GM12878 (cell line): ENCODE results near the gene CFAP57. TPM values are rescaled to one million over a fixed set of nuclear protein-coding genes. Genes with fewer than 3 reads are reported as not detected.
A peak's percentile ranks its signal among the peaks of the same experiment; 100 is the strongest.

Source experiments
- ATAC-seq: fragments of 200-7000 bp; cut with Tn5 transposase; 3 replicates; pipeline ENCODE4 v1.9.1; 2020; ENCODE audit warnings: mild to moderate bottlenecking, moderate library complexity
- BruUV-seq: library from RNA; stranded (reverse); fragments of 400-500 nt; replicated peaks from 2 replicates; lab custom pipeline; 2021; lab: Mats Ljungman, UMichigan
- CTCF ChIA-PET: fragments of 300-600 bp; sonication (Branson Sonifier 250); formaldehyde crosslinking; extraction: SDS; loops from one replicate; lab custom pipeline; 2021; ENCODE audit warnings: inconsistent platforms; lab: Yijun Ruan, JAX
- POLR2A ChIA-PET: fragments of 350-600 bp; formaldehyde crosslinking; extraction: SDS; loops from one replicate; lab custom pipeline; 2021; ENCODE audit warnings: inconsistent platforms; lab: Charles Lee
- RAD21 ChIA-PET: fragments of 300-600 bp; sonication (Branson Sonifier 250); formaldehyde crosslinking; loops from one replicate; lab custom pipeline; 2023; ENCODE audit warnings: antibody characterized with exemption; ENCODE audit not compliant: unreplicated experiment; lab: Charles Lee
- SMC1A ChIA-PET: fragments of 300-600 bp; sonication (Branson Sonifier 250); formaldehyde crosslinking; loops from one replicate; lab custom pipeline; 2023; ENCODE audit not compliant: unreplicated experiment, uncharacterized antibody; lab: Charles Lee
- DNase-seq: peaks from one replicate; pipeline ENCODE4 v3.0.0-alpha.2; 2011; ENCODE audit warnings: low read depth, low spot score
- FAIRE-seq: peaks from 3 replicates; lab custom pipeline; 2011; peaks lifted over from hg19 to GRCh38; lab: Jason Lieb, UNC
- H2AFZ ChIP-seq: 2 replicates; pipeline ENCODE4 v1.6.0; 2011; ENCODE audit warnings: low read depth, low read length, control low read depth; ENCODE audit not compliant: control insufficient read depth
- H3K27ac ChIP-seq: 2 replicates; pipeline ENCODE4 v1.5.1; 2011; ENCODE audit warnings: control low read depth; ENCODE audit not compliant: control insufficient read depth, insufficient read depth
- H3K27me3 ChIP-seq, 2 experiments: replicated peaks in 1 of 2; 2 replicates each; pipeline versions ENCODE4 v1.6.0 to v1.6.1; 2011; ENCODE audit warnings: low read length in 1 of 2; ENCODE audit not compliant: control insufficient read depth in 2 of 2, insufficient read depth in 2 of 2
- H3K36me3 ChIP-seq, 2 experiments: 2 replicates each; pipeline ENCODE4 v1.5.1; 2011; ENCODE audit warnings: low read length in 1 of 2; ENCODE audit not compliant: control insufficient read depth in 2 of 2, insufficient read depth in 2 of 2
- H3K4me1 ChIP-seq: 2 replicates; pipeline ENCODE4 v1.6.1; 2011; ENCODE audit warnings: mild to moderate bottlenecking, low read length, moderate library complexity, mixed read lengths; ENCODE audit not compliant: control insufficient read depth, insufficient read depth
- H3K4me2 ChIP-seq: 2 replicates; pipeline ENCODE4 v1.6.0; 2011; ENCODE audit warnings: control low read depth; ENCODE audit not compliant: control insufficient read depth, insufficient read depth
- H3K4me3 ChIP-seq: fragments of 200-600 bp; sonication (generic); 2 replicates; pipeline ENCODE4 v1.5.1; 2016
- H3K79me2 ChIP-seq: 2 replicates; pipeline ENCODE4 v1.6.0; 2011; ENCODE audit warnings: low read length; ENCODE audit not compliant: control insufficient read depth, insufficient read depth
- H3K9ac ChIP-seq: 2 replicates; pipeline ENCODE4 v1.8.0; 2011; ENCODE audit warnings: low read length, control low read depth, mixed read lengths; ENCODE audit not compliant: control insufficient read depth, insufficient read depth
- H3K9me3 ChIP-seq: replicated peaks from 3 replicates; pipeline ENCODE4 v1.5.1; 2011; ENCODE audit warnings: mild to moderate bottlenecking, low read length; ENCODE audit not compliant: control insufficient read depth, insufficient read depth
- H4K20me1 ChIP-seq: 2 replicates; pipeline ENCODE4 v1.6.0; 2011; ENCODE audit not compliant: control insufficient read depth, insufficient read depth
- JUNB ChIP-seq: IDR thresholded peaks from 2 replicates; pipeline ENCODE4 v1.6.1; 2016; ENCODE audit warnings: antibody characterized with exemption, mild to moderate bottlenecking
- MXI1 ChIP-seq: fragments of 150-350 bp; IDR thresholded peaks from 2 replicates; pipeline ENCODE4 v1.6.1; 2011; ENCODE audit warnings: low read depth, mild to moderate bottlenecking, inconsistent platforms, low read length, improper control_type of control experiment
- NBN ChIP-seq: fragments of 450-650 bp; IDR thresholded peaks from 2 replicates; pipeline ENCODE4 v1.6.1; 2016
- SREBF1 ChIP-seq: IDR thresholded peaks from 2 replicates; pipeline ENCODE4 v1.6.1; 2012; ENCODE audit warnings: mild to moderate bottlenecking, low read length
- ZNF217 ChIP-seq: fragments of 450-650 bp; IDR thresholded peaks from 2 replicates; pipeline ENCODE4 v1.6.1; 2017; ENCODE audit warnings: antibody characterized with exemption, mild to moderate bottlenecking
- ZNF24 ChIP-seq: fragments of 450-650 bp; IDR thresholded peaks from 2 replicates; pipeline ENCODE4 v1.6.1; 2017; ENCODE audit warnings: antibody characterized with exemption, mild to moderate bottlenecking
- WGBS: methylation state at CpG from one replicate; pipeline ENCODE4 v1.1.6; 2016; ENCODE audit warnings: low lambda C conversion rate; ENCODE audit not compliant: insufficient replicate concordance, insufficient coverage; ENCODE audit errors: missing lambda C conversion rate; 5-methylcytosine and 5-hydroxymethylcytosine counted together
- in situ Hi-C: fragments of 300-500 bp; cut with MboI; formaldehyde crosslinking; loops from 9 replicates; pipeline ENCODE4 v1.14.3; 2018; ENCODE audit warnings: mixed read lengths
- intact Hi-C: fragments of 100-400 bp; cut with micrococcal nuclease; formaldehyde crosslinking; loops from one replicate; pipeline ENCODE4 v1.14.2; 2022; ENCODE audit not compliant: unreplicated experiment
- polyA plus RNA-seq, 11 experiments: library from polyadenylated mRNA; depleted of rRNA in 4 of 11; unstranded in 6 of 11; stranded (reverse) in 5 of 11; fragments of >200 nt; fragmentation: Nextera tagmentation in 4 of 11; fragmentation: Illumina TruSeq in 1 of 11; extraction: Ambion mirVana in 4 of 11; extraction: Trizol in 1 of 11; gene quantifications; 1 replicate in 1 of 11; 2 replicates in 10 of 11; pipeline versions ENCODE4 v1.2.1 to v1.2.3, GENCODE V29; 2011 to 2016; ENCODE audit warnings: inconsistent platforms in 2 of 11, missing spikeins in 2 of 11, low read depth in 1 of 11
- total RNA-seq, 4 experiments: library from RNA; depleted of rRNA in 3 of 4; stranded (reverse); fragments of >200 nt in 3 of 4; fragmentation: Illumina TruSeq in 1 of 4; extraction: Trizol in 1 of 4; gene quantifications; 2 replicates each; pipeline versions ENCODE4 v1.2.1 to v1.2.3, GENCODE V29; 2013 to 2021
- TF ChIP-seq, protein P1 (sequence below): IDR thresholded peaks from 2 replicates; pipeline ENCODE4 v1.6.1; 2012; ENCODE audit warnings: low read depth, low read length, improper control_type of control experiment
- TF ChIP-seq, protein P2 (sequence below): fragments of 450-650 bp; conservative IDR thresholded peaks from 2 replicates; pipeline ENCODE4 v1.6.1; 2017; ENCODE audit warnings: mild to moderate bottlenecking, moderate library complexity
- TF ChIP-seq, protein P3 (sequence below): IDR thresholded peaks from 2 replicates; pipeline ENCODE4 v1.6.1; 2011; ENCODE audit warnings: borderline replicate concordance, low read depth, mild to moderate bottlenecking, moderate library complexity, mixed read lengths, low read length; ENCODE audit not compliant: insufficient read depth; ENCODE audit errors: extremely low read length
- TF ChIP-seq, protein P4 (sequence below): fragments of 450-650 bp; IDR thresholded peaks from 2 replicates; pipeline ENCODE4 v1.6.1; 2016; ENCODE audit warnings: mild to moderate bottlenecking

Gene CFAP57
- total and polyA plus RNA-seq, 10 of the 15 experiments (the other 5 are each of a cell fraction or from before 2014, with no cell fraction given): 0.45 to 4.8 (median 1.3) TPM

DNA sequence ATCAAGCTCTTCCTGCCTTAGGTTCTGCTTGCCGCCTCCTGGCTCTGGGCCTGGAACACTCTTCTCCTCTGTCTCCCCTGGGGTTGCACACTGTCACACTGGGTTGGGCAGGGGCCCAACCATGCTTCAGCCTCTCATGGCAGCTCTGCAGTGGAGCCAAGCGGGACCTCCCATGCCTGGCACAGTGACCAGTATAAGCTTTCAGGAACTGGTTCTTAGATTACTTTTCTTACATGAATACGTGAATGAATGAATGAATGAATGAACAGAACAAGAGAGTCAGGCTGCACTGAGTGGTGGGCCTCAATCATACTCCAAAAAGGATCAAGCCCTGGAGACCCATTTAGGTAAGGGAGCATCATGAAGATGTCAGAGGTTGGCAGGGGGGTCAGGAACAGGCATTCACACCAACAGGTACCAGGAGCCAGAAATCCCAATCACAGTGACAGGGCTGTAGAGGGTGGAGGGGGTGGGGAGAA, 66.9 kb downstream of the CFAP57 start:
- ChIA-PET POLR2A (interaction anchor here (0.5 to 2.9 kb wide), 10 partner anchors 12 to 473 kb away, joined by 3 to 19 read pairs (median 5); partner anchors contain the start of genes CDC20, MED8 and SZT2), CTCF (interaction anchor here (0.7 to 5.4 kb wide), 30 partner anchors 9 to 797 kb away, joined by 3 to 89 read pairs (median 4); partner anchors contain the start of genes ARTN, CDC20, ELOVL1 and MED8), SMC1A (interaction anchor here (0.6 to 4.2 kb wide), 30 partner anchors 12 to 524 kb away, joined by 3 to 70 read pairs (median 4); partner anchors contain the start of genes CDC20, ELOVL1, HYI and KDM4A), RAD21 (interaction anchor here (0.6 to 3.5 kb wide), 24 partner anchors 10 to 706 kb away, joined by 3 to 52 read pairs (median 6); partner anchors contain the start of genes CDC20, ELOVL1, HYI and KDM4A)
- TF ChIP-seq NBN (no peak), MXI1 (no peak), ZNF24 (peak; percentile 71)
- TF ChIP-seq, protein P1, sequence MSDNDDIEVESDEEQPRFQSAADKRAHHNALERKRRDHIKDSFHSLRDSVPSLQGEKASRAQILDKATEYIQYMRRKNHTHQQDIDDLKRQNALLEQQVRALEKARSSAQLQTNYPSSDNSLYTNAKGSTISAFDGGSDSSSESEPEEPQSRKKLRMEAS: no peak
- FAIRE-seq (peak; percentile 80), DNase-seq (no peak), ATAC-seq (peak; percentile 55)
- H3K27me3 ChIP-seq: no peaks in the 10 kb centered on the region
- H3K9me3 ChIP-seq: no peaks in the 10 kb centered on the region
- no TSS peak for BruUV-seq
- WGBS: 20% methylated on average over 3 of the region's 3 CpGs
- H3K36me3 ChIP-seq: peaks cover 0 to 2% of the 10 kb centered on the region in 2 experiments; a peak in 2 of 4 replicates
- intact Hi-C loops (loop anchor here (2.0 to 5.0 kb wide), 3 partner anchors 56 to 523 kb away; partner anchors contain the start of gene CDC20), in situ Hi-C loops (no loop called here)
- peak overlapping the region; percentile 48; the same call in 1 of the 2 replicates for H2AFZ ChIP-seq
- H3K79me2 ChIP-seq: no peaks in the 10 kb centered on the region
- H3K9ac ChIP-seq: peak overlapping the region; percentile 4
- H4K20me1 ChIP-seq: no peaks in the 10 kb centered on the region
- peak overlapping the region; percentile 31 for H3K4me2 ChIP-seq
- H3K4me1 ChIP-seq: peaks cover 19% of the 10 kb centered on the region
- peak overlapping the region; percentile 74 for H3K27ac ChIP-seq
- no peak overlapping the region for H3K4me3 ChIP-seq

DNA sequence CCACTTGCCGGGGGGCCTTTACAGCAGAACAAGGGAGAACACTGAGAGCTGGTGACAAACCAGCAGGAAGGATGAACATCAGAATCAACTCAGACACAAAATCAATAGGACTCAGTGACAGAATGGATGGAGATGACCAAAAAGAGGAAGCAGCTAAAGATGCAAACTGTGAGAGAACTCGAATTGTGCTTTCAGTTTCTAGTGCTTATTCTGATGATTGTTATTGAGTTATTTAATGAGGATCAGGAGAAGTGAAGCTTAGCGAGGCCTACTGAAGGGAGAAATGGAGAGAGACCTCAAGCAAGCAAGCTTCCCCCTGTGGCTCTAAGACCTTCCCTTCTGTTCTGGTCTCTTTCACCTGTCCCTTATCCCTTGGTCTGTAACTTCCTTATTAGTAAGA, 67.4 kb downstream of the CFAP57 start:
- SMC1A ChIA-PET: interaction anchor here (0.6 to 4.2 kb wide), 28 partner anchors 12 to 524 kb away, joined by 3 to 70 read pairs (median 4); partner anchors contain the start of genes CDC20, ELOVL1, HYI and KDM4A
- Histone ChIP-seq H3K4me1 (peaks cover 19% of the 10 kb centered on the region), H3K9ac (peak overlapping the region; percentile 4; the same call in 1 of the 2 replicates), H3K9me3 (no peaks in the 10 kb centered on the region), H4K20me1 (no peaks in the 10 kb centered on the region), H2AFZ (peak overlapping the region; percentile 48), H3K4me3 (0 out of 2 replicates have a peak overlapping the region, but pooled peaks have one; percentile 13), H3K36me3 (no peaks in the 10 kb centered on the region; a peak in 2 of 4 replicates), H3K27me3 (no peaks in the 10 kb centered on the region), H3K27ac (peak overlapping the region; percentile 74), H3K4me2 (peak overlapping the region; percentile 31), H3K79me2 (no peaks in the 10 kb centered on the region)
- in situ Hi-C loops (no loop called here), intact Hi-C loops (loop anchor here (2.0 to 5.0 kb wide), 3 partner anchors 55 to 523 kb away; partner anchors contain the start of gene CDC20)
- DNase-seq (peak; percentile 84), FAIRE-seq (peak; percentile 99), ATAC-seq (peak; percentile 96)
- 3% methylated on average over 3 of the region's 3 CpGs for WGBS
- RAD21 ChIA-PET: interaction anchor here (0.6 to 3.5 kb wide), 26 partner anchors 9 to 706 kb away, joined by 3 to 52 read pairs (median 5); partner anchors contain the start of genes CDC20, HYI, KDM4A and MED8
- POLR2A ChIA-PET: interaction anchor here (0.5 to 2.9 kb wide), 9 partner anchors 12 to 473 kb away, joined by 3 to 19 read pairs (median 5); partner anchors contain the start of genes CDC20, MED8 and SZT2
- CTCF ChIA-PET: interaction anchor here (0.7 to 5.4 kb wide), 27 partner anchors 9 to 797 kb away, joined by 3 to 89 read pairs (median 4); partner anchors contain the start of genes ARTN, CDC20, ELOVL1 and MED8
- no TSS peak for BruUV-seq
- TF ChIP-seq, protein P2, sequence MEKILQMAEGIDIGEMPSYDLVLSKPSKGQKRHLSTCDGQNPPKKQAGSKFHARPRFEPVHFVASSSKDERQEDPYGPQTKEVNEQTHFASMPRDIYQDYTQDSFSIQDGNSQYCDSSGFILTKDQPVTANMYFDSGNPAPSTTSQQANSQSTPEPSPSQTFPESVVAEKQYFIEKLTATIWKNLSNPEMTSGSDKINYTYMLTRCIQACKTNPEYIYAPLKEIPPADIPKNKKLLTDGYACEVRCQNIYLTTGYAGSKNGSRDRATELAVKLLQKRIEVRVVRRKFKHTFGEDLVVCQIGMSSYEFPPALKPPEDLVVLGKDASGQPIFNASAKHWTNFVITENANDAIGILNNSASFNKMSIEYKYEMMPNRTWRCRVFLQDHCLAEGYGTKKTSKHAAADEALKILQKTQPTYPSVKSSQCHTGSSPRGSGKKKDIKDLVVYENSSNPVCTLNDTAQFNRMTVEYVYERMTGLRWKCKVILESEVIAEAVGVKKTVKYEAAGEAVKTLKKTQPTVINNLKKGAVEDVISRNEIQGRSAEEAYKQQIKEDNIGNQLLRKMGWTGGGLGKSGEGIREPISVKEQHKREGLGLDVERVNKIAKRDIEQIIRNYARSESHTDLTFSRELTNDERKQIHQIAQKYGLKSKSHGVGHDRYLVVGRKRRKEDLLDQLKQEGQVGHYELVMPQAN: no peak
- TF ChIP-seq JUNB: no peak
- TF ChIP-seq, protein P3, sequence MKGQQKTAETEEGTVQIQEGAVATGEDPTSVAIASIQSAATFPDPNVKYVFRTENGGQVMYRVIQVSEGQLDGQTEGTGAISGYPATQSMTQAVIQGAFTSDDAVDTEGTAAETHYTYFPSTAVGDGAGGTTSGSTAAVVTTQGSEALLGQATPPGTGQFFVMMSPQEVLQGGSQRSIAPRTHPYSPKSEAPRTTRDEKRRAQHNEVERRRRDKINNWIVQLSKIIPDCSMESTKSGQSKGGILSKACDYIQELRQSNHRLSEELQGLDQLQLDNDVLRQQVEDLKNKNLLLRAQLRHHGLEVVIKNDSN: no peak
- no peak for TF ChIP-seq ZNF217
- peak; percentile 57; the same call in 1 of the 2 replicates for TF ChIP-seq NBN
- TF ChIP-seq, protein P4, sequence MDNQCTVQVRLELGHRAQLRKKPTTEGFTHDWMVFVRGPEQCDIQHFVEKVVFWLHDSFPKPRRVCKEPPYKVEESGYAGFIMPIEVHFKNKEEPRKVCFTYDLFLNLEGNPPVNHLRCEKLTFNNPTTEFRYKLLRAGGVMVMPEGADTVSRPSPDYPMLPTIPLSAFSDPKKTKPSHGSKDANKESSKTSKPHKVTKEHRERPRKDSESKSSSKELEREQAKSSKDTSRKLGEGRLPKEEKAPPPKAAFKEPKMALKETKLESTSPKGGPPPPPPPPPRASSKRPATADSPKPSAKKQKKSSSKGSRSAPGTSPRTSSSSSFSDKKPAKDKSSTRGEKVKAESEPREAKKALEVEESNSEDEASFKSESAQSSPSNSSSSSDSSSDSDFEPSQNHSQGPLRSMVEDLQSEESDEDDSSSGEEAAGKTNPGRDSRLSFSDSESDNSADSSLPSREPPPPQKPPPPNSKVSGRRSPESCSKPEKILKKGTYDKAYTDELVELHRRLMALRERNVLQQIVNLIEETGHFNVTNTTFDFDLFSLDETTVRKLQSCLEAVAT: no peak
- no peak for TF ChIP-seq SREBF1
